Subcutaneous abdominal adipose tissue (tissue), 5 donors: ENCODE results near the gene CELSR1.

Experiments used
- H3K27ac ChIP-seq: one replicate; pipeline ENCODE4 v1.7.0; 2013; ENCODE audit warnings: low read depth, mild to moderate bottlenecking, inconsistent platforms, low read length, moderate library complexity
- H3K27me3 ChIP-seq, 5 donors: one replicate each; pipeline ENCODE4 v1.7.0; 2013; ENCODE audit warnings: low read length in 5 of 5, inconsistent platforms in 1 of 5; ENCODE audit not compliant: control insufficient read depth in 5 of 5, insufficient read depth in 4 of 5
- H3K36me3 ChIP-seq, 5 donors: one replicate each; pipeline ENCODE4 v1.7.0; 2013; ENCODE audit warnings: low read length in 5 of 5; ENCODE audit not compliant: control insufficient read depth in 5 of 5, insufficient read depth in 5 of 5
- H3K4me1 ChIP-seq, 5 donors: one replicate each; pipeline ENCODE4 v1.7.0; 2013; ENCODE audit warnings: low read length in 5 of 5, mild to moderate bottlenecking in 3 of 5, moderate library complexity in 1 of 5; ENCODE audit not compliant: control insufficient read depth in 5 of 5, insufficient read depth in 5 of 5
- H3K4me3 ChIP-seq, 5 donors: one replicate each; pipeline ENCODE4 v1.7.0; 2013; ENCODE audit warnings: low read length in 5 of 5, low read depth in 1 of 5
- H3K9ac ChIP-seq, 5 donors: one replicate each; pipeline ENCODE4 v1.7.0; 2013; ENCODE audit warnings: low read length in 5 of 5, mild to moderate bottlenecking in 4 of 5, moderate library complexity in 3 of 5
- H3K9me3 ChIP-seq, 5 donors: one replicate each; pipeline ENCODE4 v1.7.0; 2013; ENCODE audit warnings: low read length in 5 of 5; ENCODE audit not compliant: control insufficient read depth in 5 of 5
- donor health status: healthy.
- donor health status: healthy.
- donor health status: healthy.
- donor health status: healthy.
- donor health status: healthy.

Gene CELSR1

GRCh38 chr22:46446799-46447198 is 90.6 kb downstream of the CELSR1 start:
- Histone ChIP-seq H3K4me1 (no peaks in the 10 kb centered on the region), H3K9ac (no peak overlapping the region), H3K27me3 (peaks cover 7 to 25% (median 11%) of the 10 kb centered on the region in 5 donors), H3K9me3 (no peaks in the 10 kb centered on the region), H3K36me3 (no peaks in the 10 kb centered on the region), H3K4me3 (no peak overlapping the region), H3K27ac (no peak overlapping the region)

- no peak overlapping the region for H3K9ac ChIP-seq
- no peaks in the 10 kb centered on the region for H3K36me3 ChIP-seq
- no peaks in the 10 kb centered on the region for H3K4me1 ChIP-seq
Measured at GRCh38 chr22:46445771-46446420, 91.5 kb downstream of the CELSR1 start.

GRCh38 chr22:46444390-46444854 is 93.0 kb downstream of the CELSR1 start:
- Histone ChIP-seq H3K27ac (no peak overlapping the region), H3K4me3 (no peak overlapping the region), H3K9me3 (no peaks in the 10 kb centered on the region), H3K36me3 (no peaks in the 10 kb centered on the region), H3K4me1 (no peaks in the 10 kb centered on the region), H3K9ac (no peak overlapping the region), H3K27me3 (peaks cover 5 to 19% (median 7%) of the 10 kb centered on the region in 5 donors)

More at GRCh38 chr22:46445771-46446420, 91.5 kb downstream of the CELSR1 start:
- H3K4me3 ChIP-seq, result no peak overlapping the region
- H3K9me3 ChIP-seq, result no peaks in the 10 kb centered on the region
- H3K27ac ChIP-seq, result no peak overlapping the region
- peaks cover 7 to 24% (median 11%) of the 10 kb centered on the region in 5 donors for H3K27me3 ChIP-seq

- Histone ChIP-seq H3K4me1 (no peaks in the 10 kb centered on the region), H3K9me3 (no peaks in the 10 kb centered on the region), H3K27ac (no peak overlapping the region), H3K27me3 (peaks cover 7 to 17% (median 8%) of the 10 kb centered on the region in 5 donors), H3K4me3 (no peak overlapping the region), H3K9ac (no peak overlapping the region), H3K36me3 (no peaks in the 10 kb centered on the region)
Measured at GRCh38 chr22:46443850-46444389, 93.5 kb downstream of the CELSR1 start.

- no peaks in the 10 kb centered on the region for H3K36me3 ChIP-seq
- H3K27ac ChIP-seq, result no peak overlapping the region
Measured at GRCh38 chr22:46442217-46442853, 95.1 kb downstream of the CELSR1 start.

GRCh38 chr22:46439576-46440465 is 97.6 kb downstream of the CELSR1 start:
- Histone ChIP-seq H3K27ac (no peak overlapping the region), H3K27me3 (peaks cover 4 to 12% (median 8%) of the 10 kb centered on the region in 5 donors), H3K9ac (no peak overlapping the region), H3K4me1 (no peaks in the 10 kb centered on the region), H3K36me3 (no peaks in the 10 kb centered on the region), H3K9me3 (no peaks in the 10 kb centered on the region), H3K4me3 (no peak overlapping the region)

More at GRCh38 chr22:46442217-46442853, 95.1 kb downstream of the CELSR1 start:
- Histone ChIP-seq H3K4me3 (no peak overlapping the region), H3K9me3 (no peaks in the 10 kb centered on the region), H3K27me3 (peaks cover 4 to 20% (median 6%) of the 10 kb centered on the region in 5 donors), H3K4me1 (no peaks in the 10 kb centered on the region), H3K9ac (no peak overlapping the region)

- Histone ChIP-seq H3K9me3 (no peaks in the 10 kb centered on the region), H3K27me3 (peaks cover 4 to 12% (median 8%) of the 10 kb centered on the region in 5 donors), H3K9ac (no peak overlapping the region), H3K27ac (no peak overlapping the region), H3K4me1 (no peaks in the 10 kb centered on the region), H3K36me3 (no peaks in the 10 kb centered on the region), H3K4me3 (no peak overlapping the region)
Measured at GRCh38 chr22:46439111-46439510, 98.3 kb downstream of the CELSR1 start.

GRCh38 chr22:46437671-46438440 is 99.6 kb downstream of the CELSR1 start:
- no peak overlapping the region for H3K9ac ChIP-seq
- H3K9me3 ChIP-seq, result no peaks in the 10 kb centered on the region
- H3K27ac ChIP-seq, result no peak overlapping the region
- H3K4me3 ChIP-seq, result no peak overlapping the region
- H3K4me1 ChIP-seq, result no peaks in the 10 kb centered on the region
- H3K27me3 ChIP-seq, result peaks cover 4 to 12% (median 8%) of the 10 kb centered on the region in 5 donors
- no peaks in the 10 kb centered on the region for H3K36me3 ChIP-seq

- no peak overlapping the region for H3K27ac ChIP-seq
- H3K9me3 ChIP-seq, result no peaks in the 10 kb centered on the region
- no peak overlapping the region for H3K9ac ChIP-seq
- no peak overlapping the region for H3K4me3 ChIP-seq
- peaks cover 0 to 12% (median 8%) of the 10 kb centered on the region in 5 donors for H3K27me3 ChIP-seq
- H3K36me3 ChIP-seq, result no peaks in the 10 kb centered on the region
- H3K4me1 ChIP-seq, result peaks cover 0 to 10% (median 7%) of the 10 kb centered on the region in 5 donors
Measured at GRCh38 chr22:46436595-46437175, 100.7 kb downstream of the CELSR1 start.
